H9 (cell line): ENCODE data around the gene LMNTD2. TPM values are rescaled to one million over a fixed set of nuclear protein-coding genes. Genes with fewer than 3 reads are reported as not detected.

Source experiments
- DNase-seq: peaks from one replicate; pipeline ENCODE4 v3.0.0-alpha.2; 2017
- H2AFZ ChIP-seq: one replicate; pipeline ENCODE4 v1.6.1; 2013; ENCODE audit warnings: mild to moderate bottlenecking, low read length, control low read depth, moderate library complexity
- H2AK5ac ChIP-seq: 2 replicates; pipeline ENCODE4 v1.6.1; 2013; ENCODE audit warnings: low read length, control low read depth, mixed read lengths; ENCODE audit not compliant: insufficient read length
- H2BK120ac ChIP-seq: one replicate; pipeline ENCODE4 v1.6.1; 2013; ENCODE audit warnings: low read depth, mild to moderate bottlenecking, low read length, control low read depth, inconsistent platforms; ENCODE audit not compliant: poor library complexity, severe bottlenecking
- H2BK12ac ChIP-seq: 2 replicates; pipeline ENCODE4 v1.6.1; 2013; ENCODE audit warnings: low read length, control low read depth, mixed read lengths, low read depth; ENCODE audit not compliant: insufficient read length
- H2BK15ac ChIP-seq: 2 replicates; pipeline ENCODE4 v1.6.1; 2013; ENCODE audit warnings: low read depth, low read length, control low read depth
- H2BK20ac ChIP-seq: one replicate; pipeline ENCODE4 v1.6.1; 2013; ENCODE audit warnings: low read depth, mild to moderate bottlenecking, low read length, control low read depth, inconsistent platforms; ENCODE audit not compliant: poor library complexity, severe bottlenecking
- H2BK5ac ChIP-seq: 2 replicates; pipeline ENCODE4 v1.6.1; 2013; ENCODE audit warnings: low read length, control low read depth, mixed read lengths; ENCODE audit not compliant: insufficient read length
- H3K14ac ChIP-seq: 2 replicates; pipeline ENCODE4 v1.6.1; 2013; ENCODE audit warnings: low read length, control low read depth; ENCODE audit not compliant: insufficient read depth
- H3K18ac ChIP-seq: 2 replicates; pipeline ENCODE4 v1.6.1; 2013; ENCODE audit warnings: low read depth, mild to moderate bottlenecking, mixed read lengths, low read length, control low read depth; ENCODE audit not compliant: insufficient read length
- H3K23ac ChIP-seq: 2 replicates; pipeline ENCODE4 v1.6.1; 2013; ENCODE audit warnings: low read length, control low read depth, mixed read lengths, low read depth; ENCODE audit not compliant: insufficient read length
- H3K23me2 ChIP-seq: 2 replicates; pipeline ENCODE4 v1.6.1; 2013; ENCODE audit warnings: low read depth, mild to moderate bottlenecking, mixed read lengths, low read length, control low read depth; ENCODE audit not compliant: insufficient read length, poor library complexity, severe bottlenecking
- H3K27ac ChIP-seq: 2 replicates; pipeline ENCODE4 v1.5.1; 2013; ENCODE audit warnings: low read length, control low read depth, mixed read lengths, low read depth; ENCODE audit not compliant: insufficient read length
- H3K27me3 ChIP-seq: 2 replicates; pipeline ENCODE4 v1.6.1; 2013; ENCODE audit warnings: low read length, control low read depth, inconsistent platforms; ENCODE audit not compliant: insufficient read depth
- H3K4ac ChIP-seq: 2 replicates; pipeline ENCODE4 v1.6.1; 2013; ENCODE audit warnings: low read depth, mild to moderate bottlenecking, control low read depth, inconsistent platforms, low read length, moderate library complexity
- H3K4me1 ChIP-seq: 2 replicates; pipeline ENCODE4 v1.6.1; 2013; ENCODE audit warnings: low read length, control low read depth, inconsistent platforms; ENCODE audit not compliant: insufficient read depth
- H3K4me2 ChIP-seq: 2 replicates; pipeline ENCODE4 v1.6.1; 2013; ENCODE audit warnings: low read length, control low read depth, mixed read lengths; ENCODE audit not compliant: insufficient read length, insufficient read depth
- H3K56ac ChIP-seq: 2 replicates; pipeline ENCODE4 v1.6.1; 2013; ENCODE audit warnings: low read depth, mild to moderate bottlenecking, mixed read lengths, low read length, control low read depth; ENCODE audit not compliant: insufficient read length
- H3K79me1 ChIP-seq: 2 replicates; pipeline ENCODE4 v1.6.1; 2013; ENCODE audit warnings: low read depth, mild to moderate bottlenecking, moderate library complexity, low read length, control low read depth, inconsistent platforms; ENCODE audit not compliant: insufficient read depth, poor library complexity, severe bottlenecking
- H3K79me2 ChIP-seq: 2 replicates; pipeline ENCODE4 v1.6.1; 2013; ENCODE audit warnings: low read length, control low read depth, inconsistent platforms; ENCODE audit not compliant: insufficient read depth
- H3K9ac ChIP-seq: 2 replicates; pipeline ENCODE4 v1.6.1; 2013; ENCODE audit warnings: low read length, control low read depth, mixed read lengths; ENCODE audit not compliant: insufficient read length; ENCODE audit errors: extremely low read depth
- H3K9me3 ChIP-seq: one replicate; pipeline ENCODE4 v1.6.1; 2013; ENCODE audit warnings: low read depth, low read length, inconsistent platforms; ENCODE audit not compliant: control insufficient read depth
- H3T11ph ChIP-seq: one replicate; pipeline ENCODE4 v1.6.1; 2013; ENCODE audit warnings: mild to moderate bottlenecking, low read length, control low read depth, inconsistent platforms
- H4K20me1 ChIP-seq: one replicate; pipeline ENCODE4 v1.6.1; 2013; ENCODE audit not compliant: control insufficient read depth, insufficient read length, insufficient read depth
- H4K5ac ChIP-seq: 2 replicates; pipeline ENCODE4 v1.6.1; 2013; ENCODE audit warnings: low read depth, mild to moderate bottlenecking, mixed read lengths, low read length, control low read depth; ENCODE audit not compliant: insufficient read length
- H4K8ac ChIP-seq: replicated peaks from 2 replicates; pipeline ENCODE4 v1.6.1; 2013; ENCODE audit warnings: low read length, control low read depth, mixed read lengths, low read depth; ENCODE audit not compliant: insufficient read length
- H4K91ac ChIP-seq: 2 replicates; pipeline ENCODE4 v1.6.1; 2013; ENCODE audit warnings: low read depth, mild to moderate bottlenecking, moderate library complexity, mixed read lengths, low read length, control low read depth; ENCODE audit not compliant: insufficient read length
- H3K27ac Mint-ChIP-seq, 3 experiments: 2 replicates in 2 of 3; 3 replicates in 1 of 3; pipeline ENCODE4 v1.8.0; 2020 to 2021; ENCODE audit warnings: mixed read lengths in 3 of 3, mild to moderate bottlenecking in 1 of 3, moderate library complexity in 1 of 3
- H3K27me3 Mint-ChIP-seq: 2 replicates; pipeline ENCODE4 v1.8.0; 2021; ENCODE audit warnings: low read depth, mild to moderate bottlenecking, moderate library complexity, mixed read lengths
- H3K36me3 Mint-ChIP-seq, 3 experiments: 2 replicates in 2 of 3; 3 replicates in 1 of 3; pipeline ENCODE4 v1.8.0; 2020 to 2021; ENCODE audit warnings: low read depth in 3 of 3, mixed read lengths in 3 of 3; ENCODE audit not compliant: insufficient read depth in 1 of 3
- H3K4me1 Mint-ChIP-seq, 2 experiments: 2 replicates each; pipeline ENCODE4 v1.8.0; 2020; ENCODE audit warnings: mixed read lengths in 2 of 2
- H3K4me3 Mint-ChIP-seq, 2 experiments: 2 replicates in 1 of 2; 3 replicates in 1 of 2; pipeline ENCODE4 v1.8.0; 2020 to 2021; ENCODE audit warnings: mild to moderate bottlenecking in 2 of 2, mixed read lengths in 2 of 2, moderate library complexity in 1 of 2
- H3K9me3 Mint-ChIP-seq, 2 experiments: 2 replicates in 1 of 2; 3 replicates in 1 of 2; pipeline ENCODE4 v1.8.0; 2020; ENCODE audit warnings: mild to moderate bottlenecking in 2 of 2, mixed read lengths in 2 of 2, moderate library complexity in 1 of 2
- CTCF ChIP-seq: fragments of 200-600 bp; sonication (generic); conservative IDR thresholded peaks from 3 replicates; pipeline ENCODE4 v1.8.0; 2021; ENCODE audit warnings: antibody characterized with exemption, mild to moderate bottlenecking
- WGBS: extraction: QIAGEN DNeasy Blood & Tissue Kit; methylation state at CpG from one replicate; pipeline ENCODE4 v1.1.7; 2013; ENCODE audit warnings: missing lambda C conversion rate, low lambda C conversion rate, mixed read lengths; ENCODE audit not compliant: insufficient read length; ENCODE audit errors: extremely low coverage; 5-methylcytosine and 5-hydroxymethylcytosine counted together
- total RNA-seq: library from RNA; stranded (reverse); gene quantifications from 2 replicates; pipeline ENCODE4 v1.2.1, GENCODE V29; 2021

The LMNTD2 gene
- total RNA-seq, 1 experiment from 2014 or later: 4.7 TPM

GRCh38 chr11:579830-580601, 19.5 kb upstream of the LMNTD2 start:
- H2AFZ ChIP-seq: no peak overlapping the region
- H3T11ph ChIP-seq: no peak overlapping the region
- H3K4me2 ChIP-seq: no peak overlapping the region
- no peak overlapping the region for H2BK15ac ChIP-seq
- no peak overlapping the region for H3K4ac ChIP-seq
- peaks cover 42% of the 10 kb centered on the region; the same call in 1 of the 2 replicates for H3K79me2 ChIP-seq
- no peak for DNase-seq
- Mint-ChIP-seq H3K27ac (peak overlapping the region in 1 of 3 experiments; percentile 34; a peak in 1 of 7 replicates), H3K4me3 (no peak overlapping the region), H3K27me3 (peaks cover 3% of the 10 kb centered on the region), H3K36me3 (peaks cover 13 to 39% (median 33%) of the 10 kb centered on the region in 3 experiments; a peak in 6 of 7 replicates), H3K9me3 (no peaks in the 10 kb centered on the region), H3K4me1 (peaks cover 12 to 18% of the 10 kb centered on the region in 2 experiments)
- no peak overlapping the region for H3K23ac ChIP-seq
- H3K9me3 ChIP-seq: no peaks in the 10 kb centered on the region
- no peaks in the 10 kb centered on the region for H3K4me1 ChIP-seq
- TF ChIP-seq CTCF: no peak
- H3K56ac ChIP-seq: no peak overlapping the region
- no peaks in the 10 kb centered on the region; the same call in 1 of the 2 replicates for H3K27me3 ChIP-seq
- H3K9ac ChIP-seq: no peak overlapping the region
- H2BK20ac ChIP-seq: no peak overlapping the region
- H3K14ac ChIP-seq: no peak overlapping the region
- H2AK5ac ChIP-seq: no peak overlapping the region
- H3K23me2 ChIP-seq: peaks cover 10% of the 10 kb centered on the region
- H3K18ac ChIP-seq: no peak overlapping the region
- H3K27ac ChIP-seq: no peak overlapping the region
- no peak overlapping the region for H2BK120ac ChIP-seq
- H4K91ac ChIP-seq: no peak overlapping the region
- WGBS: no CpG with 5 or more reads among the region's 20 CpGs
- H2BK12ac ChIP-seq: no peak overlapping the region
- H4K8ac ChIP-seq: no peak overlapping the region
- no peak overlapping the region for H4K5ac ChIP-seq
- peaks cover 3% of the 10 kb centered on the region for H4K20me1 ChIP-seq
- no peak overlapping the region for H2BK5ac ChIP-seq
- H3K79me1 ChIP-seq: peaks cover 14% of the 10 kb centered on the region
